HG03565 (cell line): Measurements from ENCODE around the gene UBE3B.
"Not testable (repeated sequence)": the region's sequence is repeated elsewhere in the genome, so short reads cannot be mapped to it uniquely, and the experiment has no call there.

Experiments
- ATAC-seq: cut with Tn5 transposase; IDR thresholded peaks from one replicate; pipeline ENCODE4 v1.9.1; 2021; ENCODE audit warnings: mild to moderate bottlenecking, moderate library complexity; ENCODE audit not compliant: unreplicated experiment

UBE3B gene

GRCh38 chr12:109477185-109477962, at the start of gene UBE3B, which contains the start of gene KCTD10:
UBE3B (plus strand) TSS chr12:109477634; CDS start chr12:109483552, 5,918 bp downstream.
KCTD10 (minus strand) TSS chr12:109477300; CDS start chr12:109477262, 38 bp downstream.
- ATAC-seq = peak; percentile 85

GRCh38 chr12:109428037-109428629, 49.3 kb upstream of the UBE3B start:
- peak; percentile 54 for ATAC-seq

GRCh38 chr12:109428804-109429203, 48.6 kb upstream of the UBE3B start:
- not testable (repeated sequence) for ATAC-seq

- ATAC-seq = no peak
Observed at GRCh38 chr12:109430244-109430643, 47.2 kb upstream of the UBE3B start.

GRCh38 chr12:109432431-109432830, 45.0 kb upstream of the UBE3B start:
- no peak for ATAC-seq

- no peak for ATAC-seq
Observed at GRCh38 chr12:109432842-109433304, 44.6 kb upstream of the UBE3B start.

GRCh38 chr12:109433618-109434017, 43.8 kb upstream of the UBE3B start:
- ATAC-seq = no peak

GRCh38 chr12:109434582-109434981, 42.9 kb upstream of the UBE3B start:
- ATAC-seq = no peak

- no peak for ATAC-seq
Observed at GRCh38 chr12:109435428-109436187, 41.8 kb upstream of the UBE3B start.

- no peak for ATAC-seq
Observed at GRCh38 chr12:109436188-109436560, 41.3 kb upstream of the UBE3B start.

- ATAC-seq = no peak
Observed at GRCh38 chr12:109439181-109439580, 38.3 kb upstream of the UBE3B start.

- ATAC-seq = not testable (repeated sequence)
Observed at GRCh38 chr12:109439951-109440350, 37.5 kb upstream of the UBE3B start.

- ATAC-seq = no peak
Observed at GRCh38 chr12:109440851-109441490, 36.5 kb upstream of the UBE3B start.

- ATAC-seq = no peak
Observed at GRCh38 chr12:109443794-109444193, 33.6 kb upstream of the UBE3B start.

- no peak for ATAC-seq
Observed at GRCh38 chr12:109444259-109444658, 33.2 kb upstream of the UBE3B start.

- no peak for ATAC-seq
Observed at GRCh38 chr12:109445191-109445609, 32.2 kb upstream of the UBE3B start.

GRCh38 chr12:109446869-109447268, 30.6 kb upstream of the UBE3B start:
- ATAC-seq = no peak

- ATAC-seq = no peak
Observed at GRCh38 chr12:109447482-109447881, 30.0 kb upstream of the UBE3B start.

- no peak for ATAC-seq
Observed at GRCh38 chr12:109448272-109448671, 29.2 kb upstream of the UBE3B start.

- no peak for ATAC-seq
Observed at GRCh38 chr12:109448707-109449390, 28.6 kb upstream of the UBE3B start.
